GM21576 (cell line): ENCODE data around the gene VSIG10.
"Not testable (repeated sequence)": the region's sequence is repeated elsewhere in the genome, so short reads cannot be mapped to it uniquely, and the experiment has no call there.

Source experiments
- ATAC-seq: cut with Tn5 transposase; IDR thresholded peaks from one replicate; pipeline ENCODE4 v1.9.1; 2021; ENCODE audit warnings: mild to moderate bottlenecking, moderate library complexity; ENCODE audit not compliant: unreplicated experiment

Gene VSIG10

DNA sequence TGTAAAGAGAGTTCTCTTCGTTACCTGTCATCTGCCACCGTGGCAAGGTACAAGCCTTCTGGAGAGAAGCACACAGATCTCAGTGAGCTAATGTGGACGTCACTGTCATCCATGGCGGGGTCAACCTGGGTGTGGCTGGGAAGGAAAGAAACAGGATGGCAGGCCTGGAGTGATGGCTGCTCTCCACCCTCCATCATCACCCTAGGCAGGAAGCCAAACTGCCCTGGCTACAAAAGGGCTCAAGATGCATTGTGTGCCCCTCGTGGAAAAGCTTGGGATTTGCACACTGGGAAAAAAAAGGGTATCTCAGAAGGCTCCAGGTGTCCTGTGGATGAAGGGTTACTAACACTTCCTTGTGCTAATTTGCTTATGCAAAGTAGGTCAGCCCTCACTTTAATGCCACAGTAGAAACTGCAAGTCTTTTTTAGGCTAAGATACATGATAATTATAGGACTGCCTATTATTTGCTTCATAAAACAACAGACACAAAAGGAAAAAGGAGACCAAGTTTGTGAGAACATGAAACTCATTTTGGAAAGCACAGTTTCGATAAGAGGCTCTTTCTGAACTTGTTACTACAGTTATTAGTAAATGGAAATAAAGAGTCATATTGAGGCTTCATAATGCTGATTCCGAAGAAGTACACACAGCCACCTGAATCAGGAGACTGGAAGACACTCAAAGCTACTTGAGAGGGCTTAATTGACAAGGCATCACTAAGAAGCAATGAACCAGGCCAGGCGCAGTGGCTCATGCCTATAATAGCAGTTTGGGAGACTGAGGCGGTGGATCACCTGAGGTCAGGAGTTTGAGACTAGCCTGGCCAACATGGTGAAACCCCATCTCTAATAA lies 68.4 kb downstream of the VSIG10 start:
- peak; percentile 81 for ATAC-seq

- ATAC-seq = no peak
Measured at GRCh38 chr12:118034429-118035189, 69.2 kb downstream of the VSIG10 start.

- no peak for ATAC-seq
Measured at GRCh38 chr12:118033902-118034301, 69.9 kb downstream of the VSIG10 start.

GRCh38 chr12:118033323-118033722 lies 70.5 kb downstream of the VSIG10 start:
- no peak for ATAC-seq

- ATAC-seq = no peak
Measured at GRCh38 chr12:118032188-118032587, 71.6 kb downstream of the VSIG10 start.

DNA sequence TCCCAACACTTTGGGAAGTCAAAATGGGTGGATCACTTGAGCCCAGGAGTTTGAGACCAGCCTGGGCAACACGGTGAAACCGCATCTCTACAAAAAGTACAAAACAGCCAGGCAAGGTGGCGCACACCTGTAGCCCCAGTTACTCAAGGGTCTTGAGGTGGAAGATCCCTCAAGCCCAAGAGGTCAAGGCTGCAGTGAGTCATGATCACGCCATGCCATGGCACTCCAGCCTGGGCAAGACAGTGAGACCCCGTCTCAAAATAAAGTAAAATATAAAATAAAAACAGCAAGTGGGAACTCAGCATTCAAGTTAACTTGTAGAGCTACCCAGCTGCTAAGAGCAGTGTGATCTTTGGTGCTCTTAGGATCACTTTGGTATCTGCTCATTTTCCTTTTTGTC lies 74.6 kb downstream of the VSIG10 start:
- ATAC-seq = no peak

DNA sequence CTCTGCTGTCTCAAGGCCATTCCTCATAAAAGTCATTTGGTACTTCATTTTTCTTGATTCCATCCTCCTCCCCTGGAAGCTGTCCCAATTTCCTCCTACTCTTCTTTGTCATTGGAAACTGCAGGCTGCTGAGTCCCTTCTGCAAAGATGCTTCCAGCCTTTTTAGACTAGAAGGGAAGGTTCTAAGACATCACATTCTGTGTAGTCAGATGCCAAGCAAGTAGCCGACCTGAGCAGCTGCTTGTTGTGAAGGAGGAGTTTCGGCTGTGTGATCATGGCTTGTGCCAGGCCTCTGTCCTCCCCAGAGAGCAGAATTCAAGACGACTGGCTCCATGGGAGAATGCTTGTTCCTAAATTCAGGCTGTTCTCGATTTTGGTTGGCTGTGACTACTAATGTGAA lies 78.6 kb downstream of the VSIG10 start:
- ATAC-seq = no peak

DNA sequence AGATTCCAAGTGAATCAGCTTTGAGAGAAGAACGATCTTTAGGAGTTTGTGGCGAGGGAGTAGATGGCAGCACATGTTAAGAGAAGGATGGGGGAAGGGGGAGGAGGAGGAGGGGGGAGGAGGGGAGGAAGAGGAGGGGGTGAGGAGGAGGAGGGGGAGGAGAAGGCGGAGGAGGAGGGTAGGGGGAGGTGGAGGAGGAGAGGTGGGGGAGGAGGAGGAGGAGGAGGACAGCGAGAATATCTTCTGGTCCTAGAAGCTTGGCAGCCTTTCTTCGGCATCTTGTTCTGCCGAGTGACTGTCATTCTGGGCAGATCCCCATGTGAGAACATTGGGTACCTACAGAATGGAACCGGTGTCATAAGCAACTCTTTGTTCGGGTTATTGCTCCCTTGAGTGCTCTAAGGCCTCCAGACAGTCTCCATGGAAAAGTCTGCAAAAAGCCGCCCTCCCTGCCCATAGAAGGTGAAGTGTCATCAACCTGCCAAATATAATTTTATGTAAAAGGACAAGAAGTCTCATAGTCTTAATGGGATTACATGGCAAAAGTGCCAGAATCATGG lies 80.4 kb downstream of the VSIG10 start:
- ATAC-seq = no peak

DNA sequence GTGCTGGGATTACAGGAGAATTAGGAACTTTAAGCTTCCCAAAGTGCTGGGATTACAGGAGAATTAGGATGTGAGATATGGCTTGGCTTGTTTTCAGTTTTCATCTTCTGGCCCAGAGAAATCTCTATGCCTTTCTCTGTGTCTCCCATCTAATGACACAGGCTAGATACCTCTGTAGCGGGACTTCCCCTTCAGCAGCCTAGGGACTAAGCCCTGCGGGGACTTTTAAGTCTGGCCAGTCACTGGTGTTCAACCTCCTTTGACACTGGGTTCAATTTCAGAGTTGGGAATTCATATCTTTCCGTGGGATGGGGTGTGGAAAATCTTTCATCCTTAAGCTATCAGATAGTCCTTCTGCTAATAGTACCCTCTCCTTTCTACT lies 81.1 kb downstream of the VSIG10 start:
- ATAC-seq = no peak

GRCh38 chr12:118022097-118022727 lies 81.6 kb downstream of the VSIG10 start:
- not testable (repeated sequence) for ATAC-seq

DNA sequence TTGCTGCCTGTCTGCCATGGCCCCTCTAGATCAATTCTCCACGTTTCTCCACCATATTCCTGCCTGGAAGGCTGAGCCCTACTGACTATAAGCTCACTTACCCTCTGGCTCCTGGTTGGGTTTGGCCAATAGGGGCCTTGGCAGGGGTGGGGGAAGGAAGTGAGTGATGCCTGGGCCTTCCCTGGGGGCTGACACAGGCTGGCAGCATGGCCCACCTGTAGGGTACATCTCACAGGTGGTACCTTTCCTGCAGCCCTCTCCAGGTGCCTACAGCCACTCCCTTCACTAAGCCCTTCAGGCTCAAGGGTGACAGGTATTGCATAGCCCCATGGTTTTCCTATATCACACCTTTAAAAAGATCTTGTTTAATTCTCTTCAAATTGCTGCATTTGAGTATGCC lies 83.8 kb downstream of the VSIG10 start:
- ATAC-seq = no peak

DNA sequence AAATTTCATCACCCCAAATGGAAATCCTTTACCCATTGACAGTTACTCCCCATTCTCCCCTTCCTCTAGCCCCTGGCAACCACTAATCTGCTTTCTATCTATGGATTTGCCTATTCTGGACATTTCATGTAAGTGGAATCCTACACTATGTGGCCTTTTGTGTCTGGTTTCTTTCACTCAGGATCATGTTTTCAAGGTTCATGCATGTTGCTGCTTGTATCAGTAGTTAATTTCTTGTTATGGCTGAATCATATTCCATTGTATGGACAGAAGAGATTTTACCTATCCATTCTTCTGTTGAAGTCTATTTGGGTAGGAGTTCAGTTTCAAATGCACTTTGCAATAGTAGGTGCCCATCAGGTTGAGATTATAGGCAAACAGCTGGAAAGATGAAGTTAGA lies 85.9 kb downstream of the VSIG10 start:
- no peak for ATAC-seq

- ATAC-seq = peak; percentile 99
Measured at GRCh38 chr12:118016424-118017264, 87.2 kb downstream of the VSIG10 start, which contains the start of gene RFC5. Gene RFC5, plus strand, starts transcription at chr12:118016703. Its CDS starts 125 bp downstream, at chr12:118016828.

DNA sequence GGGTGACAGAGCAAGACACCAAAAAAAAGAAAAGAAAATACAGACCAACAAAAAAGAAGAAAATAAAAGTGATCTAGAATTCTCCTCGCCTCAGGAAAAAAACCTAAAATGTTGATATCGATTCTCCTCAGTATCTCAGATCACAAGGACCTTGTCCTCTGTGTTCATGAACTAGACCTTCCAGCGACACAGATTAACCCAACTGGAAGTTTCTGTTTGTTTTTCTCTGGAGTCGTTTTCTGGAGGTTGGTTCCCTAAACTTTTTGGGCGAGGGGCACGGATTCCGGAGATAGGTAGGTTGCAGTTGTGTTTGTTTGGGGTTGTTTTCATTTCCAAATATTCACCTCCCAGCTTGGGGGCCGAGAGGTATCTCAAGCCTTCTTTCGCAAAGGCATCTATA lies 87.9 kb downstream of the VSIG10 start:
- no peak for ATAC-seq

DNA sequence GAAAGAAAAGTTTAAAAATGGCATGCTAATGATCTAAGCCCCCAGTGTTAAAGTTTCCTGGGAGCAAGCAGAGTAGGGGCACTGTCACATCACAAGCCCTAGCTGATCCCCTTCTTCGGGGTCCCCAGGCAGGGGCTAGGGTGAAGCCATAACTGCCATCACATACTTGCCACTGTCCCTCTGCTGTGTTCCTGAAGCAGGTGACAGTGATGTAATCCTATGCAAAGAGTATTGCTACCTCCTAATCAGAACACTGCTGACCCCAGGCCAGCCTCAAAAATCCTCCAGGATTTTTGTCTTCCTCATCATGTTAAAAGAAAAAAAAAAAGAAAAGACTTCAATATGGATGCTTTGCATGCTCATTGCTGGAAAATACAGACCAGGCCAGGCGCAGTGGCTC lies 88.5 kb downstream of the VSIG10 start:
- ATAC-seq = no peak
